Osteoblast (primary cell): ENCODE results near the gene ZNF425. TPM values are rescaled to one million over a fixed set of nuclear protein-coding genes. Genes with fewer than 3 reads are reported as not detected.
"Not testable (repeated sequence)": the region's sequence is repeated elsewhere in the genome, so short reads cannot be mapped to it uniquely, and the experiment has no call there.

Experiments used
- DNase-seq: peaks from one replicate; pipeline ENCODE4 v3.0.0; 2011; ENCODE audit warnings: low spot score, mixed read lengths; ENCODE audit not compliant: insufficient read length; ENCODE audit errors: missing footprints
- H2AFZ ChIP-seq: 2 replicates; pipeline ENCODE4 v1.6.0; 2011; ENCODE audit warnings: mild to moderate bottlenecking, low read length
- H3K27ac ChIP-seq: 2 replicates; pipeline ENCODE4 v1.5.1; 2011; ENCODE audit warnings: mild to moderate bottlenecking, low read depth, low read length, moderate library complexity
- H3K27me3 ChIP-seq: 2 replicates; pipeline ENCODE4 v1.6.0; 2012; ENCODE audit warnings: mild to moderate bottlenecking, control low read depth, inconsistent platforms, low read length, moderate library complexity; ENCODE audit not compliant: insufficient read depth
- H3K36me3 ChIP-seq: 2 replicates; pipeline ENCODE4 v1.5.1; 2011; ENCODE audit warnings: mild to moderate bottlenecking, low read length, control low read depth, moderate library complexity; ENCODE audit not compliant: insufficient read depth
- H3K4me1 ChIP-seq: 2 replicates; pipeline ENCODE4 v1.5.1; 2011; ENCODE audit warnings: mild to moderate bottlenecking, low read length, control low read depth, moderate library complexity; ENCODE audit not compliant: insufficient read depth
- H3K4me2 ChIP-seq: 2 replicates; pipeline ENCODE4 v1.6.0; 2011; ENCODE audit warnings: mild to moderate bottlenecking, low read length; ENCODE audit not compliant: insufficient read depth
- H3K4me3 ChIP-seq: fragments of 200-600 bp; sonication (generic); 3 replicates; pipeline ENCODE4 v1.5.1; 2012; ENCODE audit warnings: mild to moderate bottlenecking, low read length, inconsistent platforms; ENCODE audit not compliant: insufficient read depth
- H3K79me2 ChIP-seq: 2 replicates; pipeline ENCODE4 v1.6.0; 2012; ENCODE audit warnings: mild to moderate bottlenecking, low read length, control low read depth, inconsistent platforms; ENCODE audit not compliant: insufficient read depth
- H3K9me3 ChIP-seq: 2 replicates; pipeline ENCODE4 v1.5.1; 2011; ENCODE audit warnings: low read depth, low read length, control low read depth
- H4K20me1 ChIP-seq: 2 replicates; pipeline ENCODE4 v1.6.0; 2012; ENCODE audit warnings: mild to moderate bottlenecking, low read length, control low read depth; ENCODE audit not compliant: insufficient read depth
- CTCF ChIP-seq: IDR thresholded peaks from 2 replicates; pipeline ENCODE4 v1.5.1; 2011; ENCODE audit warnings: mild to moderate bottlenecking, low read depth, low read length, moderate library complexity; ENCODE audit errors: extremely low read depth
- total RNA-seq: library from RNA; depleted of rRNA; stranded (reverse); fragments of >200 nt; gene quantifications from 2 replicates; pipeline ENCODE4 v1.2.3, GENCODE V29; 2012

ZNF425 gene
- total RNA-seq, 1 donor: 4.3 TPM

- Histone ChIP-seq H2AFZ (no peak overlapping the region), H3K4me1 (no peaks in the 10 kb centered on the region), H3K36me3 (no peaks in the 10 kb centered on the region), H3K27ac (no peak overlapping the region), H3K4me3 (no peak overlapping the region), H4K20me1 (no peaks in the 10 kb centered on the region), H3K79me2 (no peaks in the 10 kb centered on the region), H3K27me3 (no peaks in the 10 kb centered on the region), H3K4me2 (no peak overlapping the region), H3K9me3 (no peaks in the 10 kb centered on the region)
- no peak for TF ChIP-seq CTCF
- DNase-seq: no peak
Measured at GRCh38 chr7:149100821-149101220, 25.3 kb downstream of the ZNF425 start.

GRCh38 chr7:149099058-149099457 is 27.1 kb downstream of the ZNF425 start:
- Histone ChIP-seq H3K27ac (no peak overlapping the region), H3K4me1 (no peaks in the 10 kb centered on the region), H3K36me3 (no peaks in the 10 kb centered on the region), H3K79me2 (no peaks in the 10 kb centered on the region), H4K20me1 (no peaks in the 10 kb centered on the region), H3K4me3 (no peak overlapping the region), H3K4me2 (no peak overlapping the region), H3K27me3 (no peaks in the 10 kb centered on the region), H2AFZ (no peak overlapping the region), H3K9me3 (no peaks in the 10 kb centered on the region)
- TF ChIP-seq CTCF: no peak
- DNase-seq: no peak

GRCh38 chr7:149097088-149097487 is 29.0 kb downstream of the ZNF425 start:
- Histone ChIP-seq H3K4me3 (no peak overlapping the region), H4K20me1 (no peaks in the 10 kb centered on the region), H3K4me2 (no peak overlapping the region), H3K36me3 (no peaks in the 10 kb centered on the region), H3K79me2 (no peaks in the 10 kb centered on the region), H3K27ac (no peak overlapping the region), H3K27me3 (no peaks in the 10 kb centered on the region), H3K9me3 (no peaks in the 10 kb centered on the region), H2AFZ (no peak overlapping the region), H3K4me1 (no peaks in the 10 kb centered on the region)
- peak; percentile 42 for DNase-seq
- TF ChIP-seq CTCF: no peak

- no peak overlapping the region for H3K4me3 ChIP-seq
- no peaks in the 10 kb centered on the region for H3K9me3 ChIP-seq
- H3K27me3 ChIP-seq: no peaks in the 10 kb centered on the region
- no peaks in the 10 kb centered on the region for H3K4me1 ChIP-seq
- no peak for DNase-seq
- no peaks in the 10 kb centered on the region for H4K20me1 ChIP-seq
- no peak overlapping the region for H3K27ac ChIP-seq
- no peak overlapping the region for H2AFZ ChIP-seq
- no peak overlapping the region for H3K4me2 ChIP-seq
- TF ChIP-seq CTCF: no peak
- peaks cover 11% of the 10 kb centered on the region for H3K79me2 ChIP-seq
- no peaks in the 10 kb centered on the region for H3K36me3 ChIP-seq
Measured at GRCh38 chr7:149093228-149093627, 32.9 kb downstream of the ZNF425 start.

- DNase-seq, H3K4me3 ChIP-seq, H3K27ac ChIP-seq, H3K27me3 ChIP-seq, H3K4me2 ChIP-seq, H3K36me3 ChIP-seq, H3K9me3 ChIP-seq, H2AFZ ChIP-seq, H4K20me1 ChIP-seq, H3K4me1 ChIP-seq: not testable (repeated sequence)
- peaks cover 18% of the 10 kb centered on the region for H3K79me2 ChIP-seq
Measured at GRCh38 chr7:149092244-149092643, 33.9 kb downstream of the ZNF425 start.
